ENCODE results near the gene TUFT1.
A peak's percentile ranks its signal among the peaks of the same experiment; 100 is the strongest.

TUFT1 gene

DNA sequence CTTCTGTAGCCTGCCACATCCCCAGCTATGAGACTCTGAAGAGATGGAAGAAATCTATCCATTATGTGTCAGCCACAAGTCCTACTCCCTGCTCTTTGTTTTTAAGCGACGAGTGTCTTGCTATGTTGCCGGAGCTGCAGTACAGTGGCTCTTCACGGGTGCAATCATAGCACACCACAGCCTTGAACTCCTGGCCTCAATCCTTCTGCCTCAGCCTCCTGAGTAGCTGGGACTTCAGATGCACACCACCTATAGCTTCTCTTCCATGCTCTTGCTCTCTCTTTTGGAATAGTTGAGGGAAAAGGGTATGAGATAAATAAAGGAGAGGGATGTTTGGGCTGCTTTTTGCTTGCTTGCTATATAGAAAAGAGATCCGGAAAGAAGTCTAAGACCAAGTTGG, 1.6 kb downstream of the TUFT1 start:
- no peak overlapping the region for H3K27ac Mint-ChIP-seq
- no peaks in the 10 kb centered on the region for H3K36me3 Mint-ChIP-seq
- peak overlapping the region; percentile 91 for H3K4me3 Mint-ChIP-seq
- peaks cover 23% of the 10 kb centered on the region for H3K4me1 Mint-ChIP-seq (ENCODE audit: low read depth)
- H3K27me3 Mint-ChIP-seq: peaks cover 6% of the 10 kb centered on the region
- no peaks in the 10 kb centered on the region for H3K9me3 Mint-ChIP-seq (ENCODE audit: low read depth)

DNA sequence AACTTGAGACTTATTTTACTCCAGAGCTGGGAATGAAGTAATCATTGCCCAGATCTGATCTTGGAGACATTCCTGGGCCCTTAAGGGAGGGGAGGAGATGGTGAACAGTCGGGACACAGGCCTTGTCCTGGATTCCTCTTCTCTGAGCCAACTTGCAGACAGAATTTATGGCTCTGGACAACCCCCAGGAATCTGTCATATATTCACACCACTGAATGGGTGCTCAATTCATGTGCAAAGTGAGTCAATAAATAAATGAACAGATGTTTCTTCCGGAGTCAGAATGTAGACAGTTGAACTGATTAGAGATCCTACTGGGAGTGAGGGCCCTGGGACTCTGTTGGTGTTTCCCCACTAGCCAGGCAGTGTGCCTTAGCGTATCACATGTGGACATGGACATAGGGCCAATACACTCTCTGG, 2.6 kb downstream of the TUFT1 start:
- Mint-ChIP-seq H3K9me3 (ENCODE audit: low read depth) (no peaks in the 10 kb centered on the region), H3K27me3 (peaks cover 6% of the 10 kb centered on the region), H3K36me3 (no peaks in the 10 kb centered on the region), H3K27ac (no peak overlapping the region), H3K4me3 (no peak overlapping the region), H3K4me1 (ENCODE audit: low read depth) (peaks cover 23% of the 10 kb centered on the region)

DNA sequence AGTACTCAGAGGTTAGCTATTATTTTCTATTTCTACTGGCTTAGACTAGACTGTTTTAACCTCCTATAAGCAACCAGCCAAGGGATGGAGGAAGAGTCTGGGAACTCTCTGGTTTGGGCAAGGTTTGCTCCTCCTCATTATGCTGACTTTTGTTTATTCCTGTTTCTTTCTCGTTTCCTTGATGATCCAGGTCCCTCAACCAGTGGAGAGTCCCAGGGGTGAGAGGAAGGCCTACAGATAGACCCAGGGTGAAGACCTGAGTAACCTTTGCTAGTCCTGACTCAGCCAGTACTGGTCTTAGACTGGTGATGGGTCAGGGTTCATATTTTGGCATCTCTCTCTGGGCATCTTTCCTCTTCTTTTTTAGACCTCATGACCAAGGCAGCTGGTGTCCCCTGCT, 5.4 kb downstream of the TUFT1 start:
- Mint-ChIP-seq H3K4me1 (ENCODE audit: low read depth) (peaks cover 14% of the 10 kb centered on the region), H3K9me3 (ENCODE audit: low read depth) (no peaks in the 10 kb centered on the region), H3K4me3 (no peak overlapping the region), H3K36me3 (no peaks in the 10 kb centered on the region), H3K27ac (no peak overlapping the region), H3K27me3 (peaks cover 6% of the 10 kb centered on the region)

DNA sequence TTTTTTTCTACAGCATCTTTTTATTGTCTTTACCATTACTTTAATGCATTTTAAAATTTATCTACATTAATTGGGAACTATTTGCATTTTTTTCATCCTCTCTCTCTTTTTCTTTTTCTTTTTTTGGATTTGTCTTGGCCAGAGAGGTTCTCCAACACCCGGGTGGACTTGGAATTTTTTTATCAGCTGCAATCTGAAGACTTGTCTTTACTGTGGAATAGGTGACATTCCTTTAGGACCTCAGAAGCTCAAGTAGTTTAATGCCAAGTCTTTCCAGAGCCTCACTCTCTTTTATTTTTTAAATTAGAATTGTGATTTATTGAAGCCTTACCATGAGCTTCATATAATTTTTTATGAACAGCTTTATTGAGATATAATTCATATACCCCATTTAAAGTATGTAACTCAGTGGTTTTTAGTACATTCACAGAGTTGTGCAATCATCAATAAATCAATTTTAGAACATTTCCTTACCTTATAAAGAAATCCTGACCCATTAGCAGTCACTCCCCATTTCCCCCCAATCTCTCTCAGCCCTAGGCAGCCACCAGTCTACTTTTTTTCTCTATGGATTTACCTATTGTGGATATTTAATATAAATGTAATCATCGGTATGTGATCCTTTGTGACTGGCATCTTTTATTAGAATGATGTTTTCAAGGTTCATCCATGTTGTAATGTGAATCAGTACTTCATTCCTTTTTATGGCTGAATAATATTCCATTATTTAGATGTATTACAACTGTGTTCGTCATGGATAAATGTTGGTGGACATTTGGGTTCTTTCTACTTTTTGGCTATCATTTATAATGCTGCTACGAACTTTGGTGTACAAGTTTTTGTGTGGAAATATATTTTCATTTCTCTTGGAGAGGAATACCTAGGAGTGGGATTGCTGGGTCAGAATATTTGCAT, 6.2 kb downstream of the TUFT1 start:
- Mint-ChIP-seq H3K9me3 (ENCODE audit: low read depth) (no peaks in the 10 kb centered on the region), H3K4me1 (ENCODE audit: low read depth) (peaks cover 7% of the 10 kb centered on the region), H3K36me3 (peaks cover 2% of the 10 kb centered on the region), H3K4me3 (no peak overlapping the region), H3K27me3 (peaks cover 6% of the 10 kb centered on the region), H3K27ac (no peak overlapping the region)

DNA sequence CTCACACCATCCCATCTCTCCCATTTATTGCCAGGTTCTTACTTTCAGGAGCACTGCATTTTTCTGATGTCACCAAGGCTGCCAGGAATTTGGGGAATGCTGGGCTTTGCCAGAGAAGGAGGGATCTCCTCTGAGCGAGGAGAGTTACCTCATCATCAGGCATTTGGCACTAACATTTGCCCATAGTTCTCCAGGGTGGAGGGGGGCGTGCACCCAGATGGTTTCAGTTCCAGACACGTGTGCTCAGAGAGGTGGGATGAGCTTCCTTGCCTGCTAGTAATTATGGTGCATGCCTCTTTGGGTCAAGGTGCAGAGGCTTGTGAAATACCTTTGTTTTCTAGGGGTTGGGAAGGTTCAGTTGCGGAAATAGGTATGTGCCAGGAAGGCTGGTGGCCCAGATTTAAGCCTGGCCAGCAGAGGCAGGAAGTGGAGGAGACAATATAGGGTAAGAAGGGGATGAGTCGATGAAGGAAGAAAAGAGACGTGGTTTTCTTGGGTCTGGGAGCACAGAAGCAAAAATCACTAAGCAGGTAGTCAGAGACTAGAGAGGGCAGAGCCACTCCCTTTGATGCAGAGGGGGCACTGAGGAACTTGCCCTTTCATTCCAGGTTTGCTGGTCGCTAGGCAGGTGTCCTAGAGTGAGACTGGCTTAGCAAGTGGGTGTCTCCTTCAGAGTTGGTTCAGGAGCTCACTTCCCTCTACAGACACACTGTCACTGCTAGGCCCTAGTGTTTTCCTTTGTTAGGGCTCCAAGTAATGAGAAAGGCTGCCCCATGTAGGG, 7.2 kb downstream of the TUFT1 start:
- H3K36me3 Mint-ChIP-seq: peaks cover 2% of the 10 kb centered on the region
- no peaks in the 10 kb centered on the region for H3K9me3 Mint-ChIP-seq (ENCODE audit: low read depth)
- no peaks in the 10 kb centered on the region for H3K4me1 Mint-ChIP-seq (ENCODE audit: low read depth)
- H3K4me3 Mint-ChIP-seq: no peak overlapping the region
- no peaks in the 10 kb centered on the region for H3K27me3 Mint-ChIP-seq
- H3K27ac Mint-ChIP-seq: no peak overlapping the region

DNA sequence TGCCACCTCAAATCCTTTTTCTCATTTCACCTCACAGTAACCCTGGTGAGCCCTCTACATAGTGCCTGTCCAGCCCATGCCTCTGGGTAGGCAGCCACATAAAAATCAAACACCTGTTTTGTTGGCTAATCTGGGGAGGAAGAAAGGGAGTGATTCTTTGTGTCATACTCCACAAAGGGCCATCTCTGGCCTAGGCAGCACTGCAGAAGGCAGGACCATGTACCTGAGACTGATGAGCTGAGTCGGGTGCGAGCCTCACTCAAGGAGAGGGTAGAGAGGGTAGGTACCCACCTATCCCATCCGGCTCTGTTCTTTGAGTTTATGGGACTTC, 7.8 kb downstream of the TUFT1 start:
- no peaks in the 10 kb centered on the region for H3K27me3 Mint-ChIP-seq
- H3K9me3 Mint-ChIP-seq (ENCODE audit: low read depth): no peaks in the 10 kb centered on the region
- peaks cover 2% of the 10 kb centered on the region for H3K36me3 Mint-ChIP-seq
- no peak overlapping the region for H3K27ac Mint-ChIP-seq
- H3K4me1 Mint-ChIP-seq (ENCODE audit: low read depth): no peaks in the 10 kb centered on the region
- H3K4me3 Mint-ChIP-seq: no peak overlapping the region

DNA sequence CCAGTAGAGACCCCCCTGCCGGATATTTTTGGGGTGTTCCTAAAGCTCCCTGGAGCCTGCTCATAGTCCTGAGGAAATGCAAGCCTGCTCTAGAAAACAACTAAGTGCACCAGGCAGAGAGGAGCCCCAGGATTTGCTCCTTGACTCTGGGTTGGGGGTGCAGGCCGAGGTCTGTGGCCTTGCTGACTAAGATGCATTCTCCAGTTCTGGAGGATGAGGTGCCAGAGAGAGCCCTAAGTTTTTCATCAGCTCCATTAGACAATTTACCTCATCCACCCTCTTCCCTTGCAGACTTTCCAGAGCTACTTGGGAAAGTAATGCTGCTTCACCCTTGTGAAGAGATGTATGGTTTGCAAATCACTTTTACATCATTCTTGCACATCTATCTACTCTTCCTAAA, 9.1 kb downstream of the TUFT1 start:
- Mint-ChIP-seq H3K4me3 (no peak overlapping the region), H3K9me3 (ENCODE audit: low read depth) (no peaks in the 10 kb centered on the region), H3K36me3 (peaks cover 2% of the 10 kb centered on the region), H3K27ac (no peak overlapping the region), H3K4me1 (ENCODE audit: low read depth) (no peaks in the 10 kb centered on the region), H3K27me3 (no peaks in the 10 kb centered on the region)

DNA sequence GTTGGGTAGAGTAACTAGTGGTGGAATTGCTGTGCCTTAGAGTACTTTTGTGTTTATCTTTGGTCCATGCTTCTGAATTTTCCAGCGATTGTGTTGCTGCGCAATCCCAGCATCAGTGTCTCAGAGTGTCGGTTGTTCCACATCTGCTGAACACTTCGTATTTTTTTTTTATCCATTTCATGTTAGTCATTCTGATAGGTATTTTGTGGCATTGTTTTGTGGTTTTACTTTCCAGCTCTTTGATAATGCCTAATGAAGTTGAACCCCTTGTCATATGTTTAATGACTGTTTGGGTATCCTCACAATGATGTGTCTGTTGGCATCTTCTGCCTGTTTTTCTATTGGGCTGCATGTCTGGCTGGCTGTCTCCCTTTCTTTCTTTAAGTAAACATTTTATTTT, 13.6 kb downstream of the TUFT1 start:
- no peak overlapping the region for H3K4me3 Mint-ChIP-seq
- no peaks in the 10 kb centered on the region for H3K9me3 Mint-ChIP-seq (ENCODE audit: low read depth)
- H3K4me1 Mint-ChIP-seq (ENCODE audit: low read depth): no peaks in the 10 kb centered on the region
- no peak overlapping the region for H3K27ac Mint-ChIP-seq
- no peaks in the 10 kb centered on the region for H3K27me3 Mint-ChIP-seq
- peaks cover 6% of the 10 kb centered on the region for H3K36me3 Mint-ChIP-seq

DNA sequence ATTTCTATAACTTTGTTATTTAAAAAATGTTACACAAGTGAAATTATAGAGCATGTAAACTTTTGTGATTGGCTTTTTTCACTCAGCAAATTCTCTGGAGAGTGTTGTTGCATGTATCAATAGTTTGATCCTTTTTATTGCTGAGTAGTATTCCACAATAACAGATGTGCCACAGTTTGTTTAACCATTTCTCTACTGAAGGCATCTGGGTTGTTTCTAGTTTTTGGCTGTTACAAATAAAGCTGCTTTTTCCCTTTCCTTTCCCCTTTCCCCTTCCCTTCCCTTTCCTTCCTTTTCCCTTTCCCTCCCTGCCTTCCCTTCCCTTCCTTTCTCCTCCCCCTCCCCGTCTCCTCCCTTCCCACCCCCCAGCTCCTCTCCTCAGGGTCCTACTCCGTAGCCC, 15.9 kb downstream of the TUFT1 start:
- no peak overlapping the region for H3K4me3 Mint-ChIP-seq
- no peak overlapping the region for H3K27ac Mint-ChIP-seq
- no peaks in the 10 kb centered on the region for H3K27me3 Mint-ChIP-seq
- peaks cover 5% of the 10 kb centered on the region for H3K36me3 Mint-ChIP-seq
- no peaks in the 10 kb centered on the region for H3K4me1 Mint-ChIP-seq (ENCODE audit: low read depth)
- H3K9me3 Mint-ChIP-seq (ENCODE audit: low read depth): no peaks in the 10 kb centered on the region

DNA sequence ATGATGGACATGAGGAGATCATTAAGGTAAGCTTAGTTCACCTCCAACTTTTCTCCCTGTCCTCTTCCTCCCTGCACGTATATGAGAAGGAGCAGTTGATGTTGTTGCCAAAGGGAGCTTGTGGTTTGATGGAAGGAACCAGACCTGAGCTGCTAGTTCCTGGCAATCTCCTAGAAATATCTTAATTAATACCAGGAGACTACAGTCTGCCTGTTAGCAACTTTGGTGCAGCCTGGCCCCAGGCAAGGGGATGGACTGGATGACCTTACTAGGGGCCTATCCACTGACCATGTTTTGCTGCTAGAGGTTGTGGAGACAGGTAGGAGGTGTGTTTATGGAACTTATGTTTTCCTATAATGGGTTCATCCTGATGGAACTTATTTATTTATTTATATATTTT, 22.6 kb downstream of the TUFT1 start:
- H3K4me1 Mint-ChIP-seq (ENCODE audit: low read depth): no peaks in the 10 kb centered on the region
- H3K4me3 Mint-ChIP-seq: no peak overlapping the region
- no peaks in the 10 kb centered on the region for H3K27me3 Mint-ChIP-seq

DNA sequence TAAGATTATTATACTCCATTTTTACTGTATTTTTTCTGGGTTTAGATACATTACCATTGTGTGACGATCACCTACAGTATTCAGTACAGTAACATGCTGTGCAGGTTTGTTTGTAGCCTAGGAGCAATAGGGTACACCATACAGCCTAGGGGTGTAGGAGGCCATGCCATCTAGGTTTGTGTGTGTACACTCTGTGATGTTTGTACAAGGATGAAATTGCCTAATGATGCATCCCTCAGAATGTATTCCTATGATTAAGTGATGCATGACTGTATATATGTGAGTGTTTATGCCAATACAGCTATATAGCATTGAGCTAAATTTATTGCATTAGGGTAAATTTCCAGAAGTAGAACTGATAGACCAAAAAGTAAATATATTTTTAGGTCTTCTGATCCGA, 23.3 kb downstream of the TUFT1 start:
- Mint-ChIP-seq H3K36me3 (peaks cover 5% of the 10 kb centered on the region), H3K27me3 (no peaks in the 10 kb centered on the region), H3K4me3 (no peak overlapping the region), H3K4me1 (ENCODE audit: low read depth) (no peaks in the 10 kb centered on the region), H3K27ac (no peak overlapping the region), H3K9me3 (ENCODE audit: low read depth) (no peaks in the 10 kb centered on the region)

More for the DNA sequence above, 22.6 kb downstream of the TUFT1 start:
- H3K9me3 Mint-ChIP-seq (ENCODE audit: low read depth): no peaks in the 10 kb centered on the region
- H3K27ac Mint-ChIP-seq: no peak overlapping the region
- peaks cover 6% of the 10 kb centered on the region for H3K36me3 Mint-ChIP-seq

DNA sequence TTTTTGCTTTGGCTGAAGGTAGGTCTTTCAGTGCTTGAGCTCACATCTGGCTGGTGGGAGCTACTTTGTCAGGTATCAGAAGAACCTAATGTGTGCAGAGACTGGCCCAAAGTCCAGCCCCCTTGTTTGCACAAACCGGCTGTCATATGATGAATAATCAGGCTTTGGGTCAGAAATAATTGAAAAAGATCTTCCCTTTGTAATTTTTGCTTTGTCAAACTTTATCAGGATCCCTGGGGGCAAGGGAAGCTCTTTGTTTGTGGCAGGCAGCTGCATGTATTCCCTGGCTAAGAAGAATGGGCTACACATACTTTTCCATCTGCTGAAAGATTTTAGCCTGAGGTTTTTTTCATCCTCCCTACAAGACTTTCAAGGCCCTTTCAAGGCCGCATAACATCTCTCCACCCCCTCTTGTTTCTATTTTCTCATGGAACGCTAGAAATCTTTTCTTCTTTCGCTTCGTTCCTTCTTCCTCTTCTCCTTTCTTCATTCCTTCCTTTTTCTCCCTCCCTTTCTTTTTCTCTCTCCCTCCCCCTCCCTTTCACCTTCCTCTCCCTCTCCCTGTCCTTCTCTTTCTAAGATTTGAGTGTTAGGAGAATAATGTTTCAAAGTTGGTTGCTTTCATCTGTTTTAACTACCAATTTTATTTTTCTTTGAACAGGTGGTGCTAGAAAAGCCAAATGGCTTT, 25.5 kb downstream of the TUFT1 start:
- no peaks in the 10 kb centered on the region for H3K4me1 Mint-ChIP-seq (ENCODE audit: low read depth)
- H3K27ac Mint-ChIP-seq: no peak overlapping the region
- peaks cover 4% of the 10 kb centered on the region for H3K36me3 Mint-ChIP-seq
- no peaks in the 10 kb centered on the region for H3K9me3 Mint-ChIP-seq (ENCODE audit: low read depth)
- no peak overlapping the region for H3K4me3 Mint-ChIP-seq
- H3K27me3 Mint-ChIP-seq: no peaks in the 10 kb centered on the region

DNA sequence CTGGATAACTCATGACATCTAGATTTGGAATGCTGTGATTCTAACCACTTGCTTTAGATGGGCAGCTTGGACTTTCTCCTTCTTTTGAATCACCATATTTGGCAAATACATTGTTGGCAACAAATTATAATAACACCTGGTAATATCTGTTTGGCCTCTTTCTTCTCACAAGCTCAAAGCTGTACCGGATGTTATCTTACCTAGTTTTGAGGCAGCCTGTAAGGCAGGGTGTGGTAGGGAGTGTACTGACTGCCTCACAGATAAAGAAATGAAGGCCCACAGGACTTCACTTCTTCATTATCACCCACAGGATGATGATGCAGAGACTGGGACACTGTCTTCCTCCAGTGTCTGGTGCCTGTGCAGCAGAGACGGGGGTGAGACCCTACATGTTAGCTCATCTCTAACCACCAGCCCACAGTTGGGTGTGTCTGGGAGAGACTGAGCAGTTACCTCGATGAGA, 28.5 kb downstream of the TUFT1 start:
- Mint-ChIP-seq H3K4me1 (ENCODE audit: low read depth) (no peaks in the 10 kb centered on the region), H3K36me3 (peaks cover 4% of the 10 kb centered on the region), H3K27me3 (no peaks in the 10 kb centered on the region), H3K4me3 (no peak overlapping the region), H3K9me3 (ENCODE audit: low read depth) (no peaks in the 10 kb centered on the region), H3K27ac (no peak overlapping the region)

DNA sequence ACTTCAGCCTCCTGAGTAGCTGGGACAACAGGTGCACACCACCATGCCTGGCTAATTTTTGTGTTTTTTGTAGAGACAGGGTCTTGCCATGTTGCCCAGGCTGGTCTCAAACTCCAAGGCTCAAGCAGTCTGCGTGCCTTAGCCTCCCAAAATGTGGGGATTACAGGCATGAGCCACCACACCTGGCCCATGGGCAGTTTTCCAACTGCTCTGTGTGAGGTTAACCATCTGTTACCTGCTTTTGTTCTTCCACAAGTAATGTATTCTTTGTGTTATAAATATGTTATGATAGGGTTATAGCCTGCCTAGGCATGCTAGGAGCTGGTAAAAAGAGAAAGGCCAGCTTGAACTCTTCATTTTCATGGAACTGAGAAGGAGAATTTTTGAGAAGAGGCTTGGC, 30.7 kb downstream of the TUFT1 start:
- peaks cover 6% of the 10 kb centered on the region for H3K36me3 Mint-ChIP-seq
- H3K27ac Mint-ChIP-seq: no peak overlapping the region
- H3K4me1 Mint-ChIP-seq (ENCODE audit: low read depth): no peaks in the 10 kb centered on the region
- H3K27me3 Mint-ChIP-seq: no peaks in the 10 kb centered on the region
- H3K9me3 Mint-ChIP-seq (ENCODE audit: low read depth): no peaks in the 10 kb centered on the region
- no peak overlapping the region for H3K4me3 Mint-ChIP-seq

Data from activated naive CD8-positive, alpha-beta T cell (primary cell).